ENCODE results near the gene INF2. TPM values are rescaled to one million over a fixed set of nuclear protein-coding genes. Genes with fewer than 3 reads are reported as not detected.

INF2 gene
- total and polyA plus RNA-seq, 9 of the 15 experiments (the other 6 are each of a cell fraction or from before 2014, with no cell fraction given): 0.56 to 31.3 (median 7.8) TPM

GRCh38 chr14:104654119-104654518 lies 35.3 kb upstream of the INF2 start (continued):
- TF ChIP-seq ZNF518B (CRISPR knock-in tag; IDR thresholded peaks at IDR 0.05): no peak

- H3K9me1 ChIP-seq (ENCODE audit: control insufficient read depth, insufficient read depth, low read length): no peaks in the 10 kb centered on the region
- ATAC-seq (no peak), DNase-seq (ENCODE audit: extremely low read depth in 1 of 4, low spot score in 3 of 4) (no peak), FAIRE-seq (no peak)
- in situ Hi-C loops (cut with MboI): loop anchor here (5.0 kb wide), 1 partner anchor 57 kb away; no protein-coding TSS in a partner anchor
- peaks cover 3% of the 10 kb centered on the region; the same call in 1 of the 2 replicates for H3K9me3 ChIP-seq (replicated peaks; ENCODE audit: control insufficient read depth, insufficient read depth, low read depth, low read length)
- H3K79me2 ChIP-seq (ENCODE audit: control insufficient read depth, insufficient read depth, low read length): no peaks in the 10 kb centered on the region
- peaks cover 0 to 27% of the 10 kb centered on the region in 2 experiments; a peak in 2 of 5 replicates for H3K4me1 ChIP-seq (replicated peaks in 1 of 2; ENCODE audit: control insufficient read depth in 2 of 2, insufficient read depth in 2 of 2, low read length in 2 of 2)
- intact Hi-C loops (cut with micrococcal nuclease): no loop called here
- H3K36me3 ChIP-seq (ENCODE audit: control insufficient read depth, insufficient read depth, low read length): no peaks in the 10 kb centered on the region
- BruUV-seq (replicated peaks): no TSS peak
- no peak overlapping the region for H3K4me2 ChIP-seq (ENCODE audit: insufficient read depth, low read length)
- POLR2A ChIA-PET: no interaction called here
- H3K27me3 ChIP-seq (ENCODE audit: control insufficient read depth in 2 of 2, insufficient read depth in 2 of 2, low read length in 2 of 2): peaks cover 3 to 38% of the 10 kb centered on the region in 2 experiments; a peak in 4 of 5 replicates
- H3K27ac ChIP-seq (ENCODE audit: extremely low read depth, low read depth, low read length): no peak overlapping the region
- H3K9ac ChIP-seq (ENCODE audit: insufficient read depth in 1 of 2, low read depth in 2 of 2, low read length in 2 of 2): no peak overlapping the region
- 0% methylated on average over 9 of the region's 14 CpGs for WGBS (ENCODE audit: insufficient coverage, low coverage, missing lambda C conversion rate)
- H3K4me3 ChIP-seq: no peak overlapping the region
- H4K20me1 ChIP-seq (replicated peaks; ENCODE audit: control insufficient read depth, insufficient read depth, low read length): no peaks in the 10 kb centered on the region
- no peak for TF ChIP-seq ARID2 (IDR thresholded peaks at IDR 0.05)
- TF ChIP-seq ZNF224 (CRISPR knock-in tag; IDR thresholded peaks at IDR 0.05): no peak
- TF ChIP-seq ZNF75A (CRISPR knock-in tag; IDR thresholded peaks at IDR 0.05): peak; percentile 83
- no peak for TF ChIP-seq ZNF695 (CRISPR knock-in tag; IDR thresholded peaks at IDR 0.05)
- no peak overlapping the region for H2AFZ ChIP-seq (ENCODE audit: low read depth, low read length)
- CTCF ChIA-PET (ENCODE audit: low intra/inter-chr PET ratio): no interaction called here
Measured at GRCh38 chr14:104655128-104655848, 34.1 kb upstream of the INF2 start.

All from K562 (cell line).